ENCODE measurements around the gene SPTLC2. TPM values are rescaled to one million over a fixed set of nuclear protein-coding genes. Genes with fewer than 3 reads are reported as not detected.

The SPTLC2 gene
- total and polyA plus RNA-seq, 5 donors, result 4.8 to 15.8 (median 11.8) TPM

- Histone ChIP-seq H3K27me3 (ENCODE audit: control insufficient read depth, insufficient read depth) (no peaks in the 10 kb centered on the region), H3K27ac (ENCODE audit: low read length) (no peak overlapping the region), H3K9me3 (ENCODE audit: control insufficient read depth, low read length) (no peaks in the 10 kb centered on the region), H3K4me3 (ENCODE audit: low read length) (no peak overlapping the region), H3K4me1 (ENCODE audit: control insufficient read depth, insufficient read depth, low read length) (peaks cover 12% of the 10 kb centered on the region)
- intact Hi-C loops (cut with DNase I), result no loop called here
- DNase-seq, result no peak
- 86% methylated on average over 3 of the region's 3 CpGs for WGBS
- ATAC-seq, result no peak
Observed at GRCh38 chr14:77585385-77585784, 31.1 kb downstream of the SPTLC2 start.

GRCh38 chr14:77584809-77585208 is 31.6 kb downstream of the SPTLC2 start:
- no peak for ATAC-seq
- intact Hi-C loops (cut with DNase I), result no loop called here
- H3K27me3 ChIP-seq (ENCODE audit: control insufficient read depth, insufficient read depth), result no peaks in the 10 kb centered on the region
- no peaks in the 10 kb centered on the region for H3K9me3 ChIP-seq (ENCODE audit: control insufficient read depth, low read length)
- 81% methylated on average over 10 of the region's 10 CpGs for WGBS
- no peak overlapping the region for H3K4me3 ChIP-seq (ENCODE audit: low read length)
- peaks cover 12% of the 10 kb centered on the region for H3K4me1 ChIP-seq (ENCODE audit: control insufficient read depth, insufficient read depth, low read length)
- H3K27ac ChIP-seq (ENCODE audit: low read length), result no peak overlapping the region
- DNase-seq, result no peak

- ATAC-seq (no peak), DNase-seq (no peak)
- Histone ChIP-seq H3K27ac (ENCODE audit: low read length) (no peak overlapping the region), H3K9me3 (ENCODE audit: control insufficient read depth, low read length) (no peaks in the 10 kb centered on the region), H3K4me1 (ENCODE audit: control insufficient read depth, insufficient read depth, low read length) (peaks cover 12% of the 10 kb centered on the region), H3K4me3 (ENCODE audit: low read length) (no peak overlapping the region), H3K27me3 (ENCODE audit: control insufficient read depth, insufficient read depth) (no peaks in the 10 kb centered on the region)
- intact Hi-C loops (cut with DNase I), result no loop called here
- WGBS, result 71% methylated on average over 3 of the region's 3 CpGs
Observed at GRCh38 chr14:77583657-77584056, 32.8 kb downstream of the SPTLC2 start.

GRCh38 chr14:77582511-77582910 is 33.9 kb downstream of the SPTLC2 start:
- no peaks in the 10 kb centered on the region for H3K9me3 ChIP-seq (ENCODE audit: control insufficient read depth, low read length)
- ATAC-seq (no peak), DNase-seq (no peak)
- no peak overlapping the region for H3K27ac ChIP-seq (ENCODE audit: low read length)
- 88% methylated on average over 3 of the region's 3 CpGs for WGBS
- intact Hi-C loops (cut with DNase I), result no loop called here
- peaks cover 12% of the 10 kb centered on the region for H3K4me1 ChIP-seq (ENCODE audit: control insufficient read depth, insufficient read depth, low read length)
- no peak overlapping the region for H3K4me3 ChIP-seq (ENCODE audit: low read length)
- no peaks in the 10 kb centered on the region for H3K27me3 ChIP-seq (ENCODE audit: control insufficient read depth, insufficient read depth)

GRCh38 chr14:77580964-77581505 is 35.4 kb downstream of the SPTLC2 start:
- intact Hi-C loops (cut with DNase I), result no loop called here
- Histone ChIP-seq H3K4me3 (ENCODE audit: low read length) (peak overlapping the region; percentile 45), H3K27me3 (ENCODE audit: control insufficient read depth, insufficient read depth) (no peaks in the 10 kb centered on the region), H3K9me3 (ENCODE audit: control insufficient read depth, low read length) (no peaks in the 10 kb centered on the region), H3K4me1 (ENCODE audit: control insufficient read depth, insufficient read depth, low read length) (peaks cover 12% of the 10 kb centered on the region), H3K27ac (ENCODE audit: low read length) (no peak overlapping the region)
- 40% methylated on average over 4 of the region's 4 CpGs for WGBS
- ATAC-seq (peak in 1 of 2 donors; percentile 33), DNase-seq (no peak)

GRCh38 chr14:77580477-77580876 is 36.0 kb downstream of the SPTLC2 start:
- Histone ChIP-seq H3K27ac (ENCODE audit: low read length) (no peak overlapping the region), H3K27me3 (ENCODE audit: control insufficient read depth, insufficient read depth) (no peaks in the 10 kb centered on the region), H3K4me3 (ENCODE audit: low read length) (no peak overlapping the region), H3K9me3 (ENCODE audit: control insufficient read depth, low read length) (no peaks in the 10 kb centered on the region), H3K4me1 (ENCODE audit: control insufficient read depth, insufficient read depth, low read length) (peaks cover 12% of the 10 kb centered on the region)
- ATAC-seq (peak in 1 of 2 donors; percentile 24), DNase-seq (no peak)
- 94% methylated on average over 4 of the region's 4 CpGs for WGBS
- intact Hi-C loops (cut with DNase I), result no loop called here

- DNase-seq (no peak), ATAC-seq (no peak)
- 47% methylated on average over 1 of the region's 1 CpG for WGBS
- intact Hi-C loops (cut with DNase I), result no loop called here
- Histone ChIP-seq H3K4me3 (ENCODE audit: low read length) (no peak overlapping the region), H3K27ac (ENCODE audit: low read length) (no peak overlapping the region), H3K4me1 (ENCODE audit: control insufficient read depth, insufficient read depth, low read length) (peaks cover 10% of the 10 kb centered on the region), H3K27me3 (ENCODE audit: control insufficient read depth, insufficient read depth) (no peaks in the 10 kb centered on the region), H3K9me3 (ENCODE audit: control insufficient read depth, low read length) (no peaks in the 10 kb centered on the region)
Observed at GRCh38 chr14:77579780-77580179, 36.7 kb downstream of the SPTLC2 start.

- Histone ChIP-seq H3K4me1 (ENCODE audit: control insufficient read depth, insufficient read depth, low read length) (peaks cover 9% of the 10 kb centered on the region), H3K9me3 (ENCODE audit: control insufficient read depth, low read length) (no peaks in the 10 kb centered on the region), H3K27ac (ENCODE audit: low read length) (no peak overlapping the region), H3K4me3 (ENCODE audit: low read length) (no peak overlapping the region), H3K27me3 (ENCODE audit: control insufficient read depth, insufficient read depth) (no peaks in the 10 kb centered on the region)
- DNase-seq (no peak), ATAC-seq (no peak)
- intact Hi-C loops (cut with DNase I), result no loop called here
- 82% methylated on average over 2 of the region's 2 CpGs for WGBS
Observed at GRCh38 chr14:77579065-77579464, 37.4 kb downstream of the SPTLC2 start.

- Histone ChIP-seq H3K4me3 (ENCODE audit: low read length) (no peak overlapping the region), H3K4me1 (ENCODE audit: control insufficient read depth, insufficient read depth, low read length) (no peaks in the 10 kb centered on the region), H3K27me3 (ENCODE audit: control insufficient read depth, insufficient read depth) (no peaks in the 10 kb centered on the region), H3K27ac (ENCODE audit: low read length) (no peak overlapping the region), H3K9me3 (ENCODE audit: control insufficient read depth, low read length) (no peaks in the 10 kb centered on the region)
- DNase-seq, result no peak
- no peak for ATAC-seq
- intact Hi-C loops (cut with DNase I), result no loop called here
- WGBS, result 56% methylated on average over 4 of the region's 4 CpGs
Observed at GRCh38 chr14:77574446-77575115, 41.9 kb downstream of the SPTLC2 start.

GRCh38 chr14:77573964-77574363 is 42.5 kb downstream of the SPTLC2 start:
- no peaks in the 10 kb centered on the region for H3K9me3 ChIP-seq (ENCODE audit: control insufficient read depth, low read length)
- H3K27ac ChIP-seq (ENCODE audit: low read length), result no peak overlapping the region
- no peaks in the 10 kb centered on the region for H3K27me3 ChIP-seq (ENCODE audit: control insufficient read depth, insufficient read depth)
- ATAC-seq, result no peak
- no peaks in the 10 kb centered on the region for H3K4me1 ChIP-seq (ENCODE audit: control insufficient read depth, insufficient read depth, low read length)
- intact Hi-C loops (cut with DNase I), result no loop called here
- WGBS, result 98% methylated on average over 3 of the region's 3 CpGs
- DNase-seq, result no peak
- H3K4me3 ChIP-seq (ENCODE audit: low read length), result no peak overlapping the region

- Histone ChIP-seq H3K27me3 (ENCODE audit: control insufficient read depth, insufficient read depth) (no peaks in the 10 kb centered on the region), H3K4me3 (ENCODE audit: low read length) (no peak overlapping the region), H3K4me1 (ENCODE audit: control insufficient read depth, insufficient read depth, low read length) (no peaks in the 10 kb centered on the region), H3K27ac (ENCODE audit: low read length) (no peak overlapping the region), H3K9me3 (ENCODE audit: control insufficient read depth, low read length) (no peaks in the 10 kb centered on the region)
- intact Hi-C loops (cut with DNase I), result no loop called here
- ATAC-seq, result no peak
- WGBS, result 72% methylated on average over 6 of the region's 6 CpGs
- no peak for DNase-seq
Observed at GRCh38 chr14:77570706-77571268, 45.6 kb downstream of the SPTLC2 start.
